ENCODE measurements around the gene PHOSPHO1. TPM values are rescaled to one million over a fixed set of nuclear protein-coding genes. Genes with fewer than 3 reads are reported as not detected.

PHOSPHO1 gene
- total RNA-seq, 1 experiment from 2014 or later, result 1.1 TPM

- H3K9me2 ChIP-seq (replicated peaks; ENCODE audit: low read length), result no peaks in the 10 kb centered on the region
- H4K20me1 ChIP-seq (ENCODE audit: low read length), result no peaks in the 10 kb centered on the region
- no peaks in the 10 kb centered on the region for H3F3A ChIP-seq (ENCODE audit: low read length, unreplicated experiment)
- intact Hi-C loops (cut with micrococcal nuclease), result no loop called here
- no peaks in the 10 kb centered on the region for H3K27me3 ChIP-seq (ENCODE audit: low read length)
- H3K4me1 ChIP-seq (ENCODE audit: insufficient read depth, low read length), result peaks cover 6% of the 10 kb centered on the region; the same call in 1 of the 2 replicates
- no peak overlapping the region for H2AFZ ChIP-seq (ENCODE audit: low read length)
- no peaks in the 10 kb centered on the region for H3K36me3 ChIP-seq (ENCODE audit: low read depth, low read length)
- H3K79me2 ChIP-seq (ENCODE audit: low read length), result no peaks in the 10 kb centered on the region
- CTCF ChIA-PET, result no interaction called here
- ATAC-seq (no peak), DNase-seq (no peak)
- H3K9ac ChIP-seq (ENCODE audit: low read length), result no peak overlapping the region
- H3K4me3 ChIP-seq (ENCODE audit: low read length), result no peak overlapping the region
- H3K9me3 ChIP-seq (ENCODE audit: low read length), result no peaks in the 10 kb centered on the region
- no peak overlapping the region for H3K27ac ChIP-seq (ENCODE audit: low read length)
- no peak overlapping the region for H3K4me2 ChIP-seq (ENCODE audit: low read length)
- no TSS peak for BruUV-seq (replicated peaks)
- TF ChIP-seq EZH2phosphoT487 (IDR thresholded peaks at IDR 0.05; ENCODE audit: borderline replicate concordance, low read length) (no peak), CTCF (conservative IDR thresholded peaks at IDR 0.05; ENCODE audit: low read depth, low read length) (peak; percentile 21; the same call in 1 of the 2 replicates)
- POLR2A ChIA-PET (ENCODE audit: unreplicated experiment), result no interaction called here
Measured at GRCh38 chr17:49254066-49254465, 23.5 kb upstream of the PHOSPHO1 start.

DNA sequence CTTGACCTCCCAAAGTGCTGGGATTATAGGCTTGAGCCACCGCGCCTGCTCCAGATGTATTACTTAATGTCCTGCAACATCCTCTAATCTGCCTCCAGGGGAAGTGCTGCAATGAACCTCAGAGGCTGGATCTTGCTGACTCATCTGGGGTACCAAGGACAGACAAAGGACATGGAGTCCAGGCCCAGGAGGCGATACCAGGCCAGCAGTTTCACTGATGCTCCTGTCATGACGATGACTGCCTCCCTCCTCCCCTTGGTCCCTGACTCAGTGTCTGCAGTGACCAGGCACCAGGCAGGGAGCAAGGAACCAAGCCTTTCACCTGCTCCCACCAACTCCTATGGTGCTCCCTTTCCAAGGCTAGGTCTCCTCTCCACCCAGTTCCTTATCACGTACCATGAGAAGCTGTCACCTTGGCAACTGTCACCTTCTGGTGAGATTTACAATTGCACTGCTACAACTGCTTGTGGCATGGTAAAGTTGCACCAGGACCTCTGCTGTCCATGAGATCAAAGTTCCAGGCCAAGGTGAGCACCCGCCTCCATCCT is 21.6 kb upstream of the PHOSPHO1 start:
- BruUV-seq (replicated peaks), result no TSS peak
- no peaks in the 10 kb centered on the region for H3K9me3 ChIP-seq (ENCODE audit: low read length)
- no peaks in the 10 kb centered on the region for H3K36me3 ChIP-seq (ENCODE audit: low read depth, low read length)
- H3K4me3 ChIP-seq (ENCODE audit: low read length), result no peak overlapping the region
- H3K4me2 ChIP-seq (ENCODE audit: low read length), result no peak overlapping the region
- DNase-seq, result no peak
- peaks cover 6% of the 10 kb centered on the region; the same call in 1 of the 2 replicates for H3K4me1 ChIP-seq (ENCODE audit: insufficient read depth, low read length)
- H3K27me3 ChIP-seq (ENCODE audit: low read length), result no peaks in the 10 kb centered on the region
- no peaks in the 10 kb centered on the region for H3K79me2 ChIP-seq (ENCODE audit: low read length)
- intact Hi-C loops (cut with micrococcal nuclease), result no loop called here
- no peak; the same call in 1 of the 2 replicates for ATAC-seq
- H3K9me2 ChIP-seq (replicated peaks; ENCODE audit: low read length), result no peaks in the 10 kb centered on the region
- TF ChIP-seq EZH2 (IDR thresholded peaks at IDR 0.05; ENCODE audit: low read length, unreplicated experiment), result no peak
- no peak for TF ChIP-seq CTCF (conservative IDR thresholded peaks at IDR 0.05; ENCODE audit: low read depth, low read length)
- TF ChIP-seq EZH2phosphoT487 (IDR thresholded peaks at IDR 0.05; ENCODE audit: borderline replicate concordance, low read length), result no peak
- no peaks in the 10 kb centered on the region for H4K20me1 ChIP-seq (ENCODE audit: low read length)
- H3K27ac ChIP-seq (ENCODE audit: low read length), result no peak overlapping the region
- CTCF ChIA-PET, result interaction anchor here (0.6 kb wide), 1 partner anchor 95 kb away, joined by 4 read pairs; no protein-coding TSS in a partner anchor
- H3F3A ChIP-seq (ENCODE audit: low read length, unreplicated experiment), result no peaks in the 10 kb centered on the region
- H3K9ac ChIP-seq (ENCODE audit: low read length), result no peak overlapping the region
- H2AFZ ChIP-seq (ENCODE audit: low read length), result no peak overlapping the region
- POLR2A ChIA-PET (ENCODE audit: unreplicated experiment), result no interaction called here

DNA sequence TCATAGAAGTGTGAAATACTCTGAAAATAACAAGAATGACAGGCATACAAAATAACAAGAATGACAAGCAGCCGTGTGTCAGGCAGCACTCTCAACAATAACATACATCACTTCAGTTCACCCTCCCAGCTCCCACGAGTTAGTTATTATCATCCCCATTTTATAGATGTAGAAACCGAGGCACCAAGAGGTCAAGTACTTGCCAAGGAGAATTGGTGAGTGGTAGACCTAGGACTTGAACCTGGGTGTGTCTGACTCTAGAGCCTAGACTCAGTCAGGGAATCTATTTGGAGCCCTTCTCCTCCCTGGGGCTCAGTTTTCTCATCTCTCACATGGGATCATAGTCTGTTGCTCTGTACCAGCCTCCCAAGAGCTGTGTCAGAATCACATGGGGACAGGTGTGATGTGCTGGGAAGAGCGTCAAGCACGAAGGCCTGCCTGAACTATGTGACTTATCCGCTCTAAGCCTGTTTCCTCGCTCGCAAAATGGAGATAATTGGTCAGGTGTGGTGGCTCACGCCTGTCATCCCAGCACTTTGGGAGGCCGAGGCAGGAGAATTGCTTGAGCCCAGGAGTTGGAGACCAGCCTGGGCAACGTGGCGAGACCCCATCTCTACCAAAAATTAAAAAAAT is 19.4 kb upstream of the PHOSPHO1 start:
- H3K27ac ChIP-seq (ENCODE audit: low read length), result no peak overlapping the region
- H3K4me1 ChIP-seq (ENCODE audit: insufficient read depth, low read length), result peaks cover 6% of the 10 kb centered on the region; the same call in 1 of the 2 replicates
- intact Hi-C loops (cut with micrococcal nuclease), result no loop called here
- no peaks in the 10 kb centered on the region for H3K9me3 ChIP-seq (ENCODE audit: low read length)
- CTCF ChIA-PET, result no interaction called here
- no peaks in the 10 kb centered on the region for H3K79me2 ChIP-seq (ENCODE audit: low read length)
- H3K36me3 ChIP-seq (ENCODE audit: low read depth, low read length), result no peaks in the 10 kb centered on the region
- no peak overlapping the region for H3K4me2 ChIP-seq (ENCODE audit: low read length)
- no TSS peak for BruUV-seq (replicated peaks)
- H3K9ac ChIP-seq (ENCODE audit: low read length), result no peak overlapping the region
- DNase-seq, result no peak
- no peak for TF ChIP-seq EZH2 (IDR thresholded peaks at IDR 0.05; ENCODE audit: low read length, unreplicated experiment)
- no peak for TF ChIP-seq CTCF (conservative IDR thresholded peaks at IDR 0.05; ENCODE audit: low read depth, low read length)
- TF ChIP-seq EZH2phosphoT487 (IDR thresholded peaks at IDR 0.05; ENCODE audit: borderline replicate concordance, low read length), result no peak
- H3K4me3 ChIP-seq (ENCODE audit: low read length), result no peak overlapping the region
- H2AFZ ChIP-seq (ENCODE audit: low read length), result peak overlapping the region; percentile 35; the same call in 1 of the 2 replicates
- ATAC-seq, result no peak
- POLR2A ChIA-PET (ENCODE audit: unreplicated experiment), result interaction anchor here (0.5 kb wide), 1 partner anchor 9 kb away, joined by 3 read pairs; no protein-coding TSS in a partner anchor
- no peaks in the 10 kb centered on the region for H3F3A ChIP-seq (ENCODE audit: low read length, unreplicated experiment)
- no peaks in the 10 kb centered on the region for H3K9me2 ChIP-seq (replicated peaks; ENCODE audit: low read length)
- no peaks in the 10 kb centered on the region for H4K20me1 ChIP-seq (ENCODE audit: low read length)
- H3K27me3 ChIP-seq (ENCODE audit: low read length), result no peaks in the 10 kb centered on the region

Measured in PC-3 (cell line).